B cell (primary cell): ENCODE results near the gene DCUN1D3.

Source experiments
- EZH2 ChIP-seq: IDR thresholded peaks from 2 replicates; pipeline ENCODE4 v1.6.1; 2012; ENCODE audit warnings: borderline replicate concordance, low read depth, mild to moderate bottlenecking, moderate library complexity, low read length; ENCODE audit not compliant: insufficient read depth, poor library complexity, severe bottlenecking
- TF ChIP-seq, protein P1 (sequence below): fragments of 200-600 bp; IDR thresholded peaks from one replicate; pipeline ENCODE4 v1.8.0; 2022; ENCODE audit warnings: antibody characterized with exemption, mild to moderate bottlenecking

DNA sequence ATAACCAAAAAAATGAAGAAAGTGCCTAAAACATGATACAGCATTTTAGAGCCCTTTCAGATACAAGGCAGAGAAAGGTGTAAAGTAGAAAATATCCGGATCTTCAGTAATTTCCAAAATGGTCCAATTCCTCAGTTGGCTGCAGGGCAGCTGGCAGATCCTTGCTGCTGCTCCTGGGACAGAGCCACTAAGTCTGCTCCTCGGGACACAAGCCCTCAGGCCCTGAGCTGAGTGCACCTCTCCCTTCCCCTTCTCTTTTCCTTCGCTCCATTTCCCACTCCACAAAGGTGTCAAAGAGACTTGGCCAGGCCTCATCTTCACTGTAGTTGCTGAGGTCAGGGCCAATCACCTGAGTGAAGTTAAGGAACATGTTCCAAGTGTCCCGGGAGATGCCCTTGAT is 40.5 kb downstream of the DCUN1D3 start:
- TF ChIP-seq, protein P1, sequence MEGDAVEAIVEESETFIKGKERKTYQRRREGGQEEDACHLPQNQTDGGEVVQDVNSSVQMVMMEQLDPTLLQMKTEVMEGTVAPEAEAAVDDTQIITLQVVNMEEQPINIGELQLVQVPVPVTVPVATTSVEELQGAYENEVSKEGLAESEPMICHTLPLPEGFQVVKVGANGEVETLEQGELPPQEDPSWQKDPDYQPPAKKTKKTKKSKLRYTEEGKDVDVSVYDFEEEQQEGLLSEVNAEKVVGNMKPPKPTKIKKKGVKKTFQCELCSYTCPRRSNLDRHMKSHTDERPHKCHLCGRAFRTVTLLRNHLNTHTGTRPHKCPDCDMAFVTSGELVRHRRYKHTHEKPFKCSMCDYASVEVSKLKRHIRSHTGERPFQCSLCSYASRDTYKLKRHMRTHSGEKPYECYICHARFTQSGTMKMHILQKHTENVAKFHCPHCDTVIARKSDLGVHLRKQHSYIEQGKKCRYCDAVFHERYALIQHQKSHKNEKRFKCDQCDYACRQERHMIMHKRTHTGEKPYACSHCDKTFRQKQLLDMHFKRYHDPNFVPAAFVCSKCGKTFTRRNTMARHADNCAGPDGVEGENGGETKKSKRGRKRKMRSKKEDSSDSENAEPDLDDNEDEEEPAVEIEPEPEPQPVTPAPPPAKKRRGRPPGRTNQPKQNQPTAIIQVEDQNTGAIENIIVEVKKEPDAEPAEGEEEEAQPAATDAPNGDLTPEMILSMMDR = no peak
- TF ChIP-seq EZH2 = no peak
